ENCODE data around the gene C3orf18. TPM values are rescaled to one million over a fixed set of nuclear protein-coding genes. Genes with fewer than 3 reads are reported as not detected.

C3orf18 gene
- total RNA-seq, 1 experiment from 2014 or later = 10.1 TPM

- ATAC-seq (no peak), DNase-seq (ENCODE audit: low read depth, low spot score) (no peak)
- no peaks in the 10 kb centered on the region for H3K27me3 ChIP-seq (ENCODE audit: insufficient read depth, low read length)
- POLR2A ChIA-PET = no interaction called here
- H2AFZ ChIP-seq (ENCODE audit: low read depth, low read length, poor library complexity, severe bottlenecking) = no peak overlapping the region
- H3K36me3 ChIP-seq (ENCODE audit: control insufficient read depth in 1 of 2, insufficient read depth in 2 of 2, low read length in 2 of 2) = peaks cover 0 to 3% of the 10 kb centered on the region in 2 experiments; a peak in 1 of 4 replicates
- RAD21 ChIA-PET (ENCODE audit: low non-redundant PET in 1 of 2, low total read pairs in 2 of 2, uncharacterized antibody in 2 of 2, unreplicated experiment in 2 of 2) = no interaction called here
- H4K20me1 ChIP-seq (ENCODE audit: insufficient read depth) = no peaks in the 10 kb centered on the region
- no peaks in the 10 kb centered on the region for H3K9me2 ChIP-seq (ENCODE audit: insufficient read depth)
- TF ChIP-seq ELF1 (IDR thresholded peaks at IDR 0.05; ENCODE audit: borderline replicate concordance, low read depth) (no peak), POLR2A (IDR thresholded peaks at IDR 0.05; ENCODE audit: borderline replicate concordance, extremely low read depth, insufficient read depth, insufficient read length) (no peak), EGR1 (IDR thresholded peaks at IDR 0.05; ENCODE audit: low read depth) (no peak), FOSL1 (IDR thresholded peaks at IDR 0.05; ENCODE audit: low read depth) (no peak), TCF7L2 (IDR thresholded peaks at IDR 0.05; ENCODE audit: borderline replicate concordance, extremely low read depth, insufficient read depth, insufficient read length) (no peak), CBX3 (IDR thresholded peaks at IDR 0.05; ENCODE audit: low read depth) (no peak), ATF3 (IDR thresholded peaks at IDR 0.05) (no peak), EZH2 (IDR thresholded peaks at IDR 0.05) (no peak), ZNF274 (IDR thresholded peaks at IDR 0.05; ENCODE audit: low read depth, low read length) (no peak), EZH2phosphoT487 (IDR thresholded peaks at IDR 0.05; ENCODE audit: borderline replicate concordance) (no peak), POLR2AphosphoS5 (IDR thresholded peaks at IDR 0.05; ENCODE audit: low read depth, low read length) (no peak), RAD21 (IDR thresholded peaks at IDR 0.05; ENCODE audit: low read depth) (no peak), SP1 (IDR thresholded peaks at IDR 0.05; ENCODE audit: low read depth) (no peak), JUND (IDR thresholded peaks at IDR 0.05) (no peak)
- TF ChIP-seq, protein P1, sequence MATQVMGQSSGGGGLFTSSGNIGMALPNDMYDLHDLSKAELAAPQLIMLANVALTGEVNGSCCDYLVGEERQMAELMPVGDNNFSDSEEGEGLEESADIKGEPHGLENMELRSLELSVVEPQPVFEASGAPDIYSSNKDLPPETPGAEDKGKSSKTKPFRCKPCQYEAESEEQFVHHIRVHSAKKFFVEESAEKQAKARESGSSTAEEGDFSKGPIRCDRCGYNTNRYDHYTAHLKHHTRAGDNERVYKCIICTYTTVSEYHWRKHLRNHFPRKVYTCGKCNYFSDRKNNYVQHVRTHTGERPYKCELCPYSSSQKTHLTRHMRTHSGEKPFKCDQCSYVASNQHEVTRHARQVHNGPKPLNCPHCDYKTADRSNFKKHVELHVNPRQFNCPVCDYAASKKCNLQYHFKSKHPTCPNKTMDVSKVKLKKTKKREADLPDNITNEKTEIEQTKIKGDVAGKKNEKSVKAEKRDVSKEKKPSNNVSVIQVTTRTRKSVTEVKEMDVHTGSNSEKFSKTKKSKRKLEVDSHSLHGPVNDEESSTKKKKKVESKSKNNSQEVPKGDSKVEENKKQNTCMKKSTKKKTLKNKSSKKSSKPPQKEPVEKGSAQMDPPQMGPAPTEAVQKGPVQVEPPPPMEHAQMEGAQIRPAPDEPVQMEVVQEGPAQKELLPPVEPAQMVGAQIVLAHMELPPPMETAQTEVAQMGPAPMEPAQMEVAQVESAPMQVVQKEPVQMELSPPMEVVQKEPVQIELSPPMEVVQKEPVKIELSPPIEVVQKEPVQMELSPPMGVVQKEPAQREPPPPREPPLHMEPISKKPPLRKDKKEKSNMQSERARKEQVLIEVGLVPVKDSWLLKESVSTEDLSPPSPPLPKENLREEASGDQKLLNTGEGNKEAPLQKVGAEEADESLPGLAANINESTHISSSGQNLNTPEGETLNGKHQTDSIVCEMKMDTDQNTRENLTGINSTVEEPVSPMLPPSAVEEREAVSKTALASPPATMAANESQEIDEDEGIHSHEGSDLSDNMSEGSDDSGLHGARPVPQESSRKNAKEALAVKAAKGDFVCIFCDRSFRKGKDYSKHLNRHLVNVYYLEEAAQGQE (IDR thresholded peaks at IDR 0.05; ENCODE audit: low read depth) = no peak
- CTCF ChIA-PET = no interaction called here
- no peak overlapping the region for H3K4me2 ChIP-seq (ENCODE audit: low read length)
- H3K9me3 ChIP-seq (ENCODE audit: control insufficient read depth in 1 of 2, insufficient read depth in 1 of 2, low read depth in 1 of 2, low read length in 2 of 2) = no peaks in the 10 kb centered on the region
- no peak overlapping the region for H3K4me3 ChIP-seq (replicated peaks in 1 of 2; ENCODE audit: low read depth in 1 of 2, low read length in 2 of 2)
- no peak overlapping the region for H3K27ac ChIP-seq (ENCODE audit: low read depth, low read length)
- no peak overlapping the region for H3K9ac ChIP-seq (ENCODE audit: low read length)
- intact Hi-C loops (cut with micrococcal nuclease) = loop anchor here (5.0 kb wide), 1 partner anchor 813 kb away; the partner anchor contains the start of gene MANF
- H3K4me1 ChIP-seq (ENCODE audit: control insufficient read depth in 1 of 2, insufficient read depth in 2 of 2, low read length in 2 of 2) = peaks cover 0 to 13% of the 10 kb centered on the region in 2 experiments; a peak in 3 of 4 replicates
- H3K79me2 ChIP-seq (ENCODE audit: insufficient read depth, low read length) = peaks cover 9% of the 10 kb centered on the region; the same call in 1 of the 2 replicates
- BruUV-seq (replicated peaks) = no TSS peak
Observed at GRCh38 chr3:50574444-50574831, 6.9 kb upstream of the C3orf18 start.
